Measurements from ENCODE around the gene CCDC74A.
"Not testable (repeated sequence)": the region's sequence is repeated elsewhere in the genome, so short reads cannot be mapped to it uniquely, and the experiment has no call there.

GRCh38 chr2:131478850-131479461 lies 48.7 kb upstream of the CCDC74A start:
- TF ChIP-seq CTCF (IDR thresholded peaks at IDR 0.05; ENCODE audit: borderline replicate concordance, extremely low read depth, low read length, poor library complexity, severe bottlenecking); EZH2 (IDR thresholded peaks at IDR 0.05; ENCODE audit: borderline replicate concordance, low read depth, low read length, severe bottlenecking): not testable (repeated sequence)
